D341Med (cell line): Measurements from ENCODE around the gene TSNAX.

Experiments
- DNase-seq: peaks from one replicate; pipeline ENCODE4 v3.0.0; 2012; ENCODE audit warnings: low spot score

TSNAX gene

DNA sequence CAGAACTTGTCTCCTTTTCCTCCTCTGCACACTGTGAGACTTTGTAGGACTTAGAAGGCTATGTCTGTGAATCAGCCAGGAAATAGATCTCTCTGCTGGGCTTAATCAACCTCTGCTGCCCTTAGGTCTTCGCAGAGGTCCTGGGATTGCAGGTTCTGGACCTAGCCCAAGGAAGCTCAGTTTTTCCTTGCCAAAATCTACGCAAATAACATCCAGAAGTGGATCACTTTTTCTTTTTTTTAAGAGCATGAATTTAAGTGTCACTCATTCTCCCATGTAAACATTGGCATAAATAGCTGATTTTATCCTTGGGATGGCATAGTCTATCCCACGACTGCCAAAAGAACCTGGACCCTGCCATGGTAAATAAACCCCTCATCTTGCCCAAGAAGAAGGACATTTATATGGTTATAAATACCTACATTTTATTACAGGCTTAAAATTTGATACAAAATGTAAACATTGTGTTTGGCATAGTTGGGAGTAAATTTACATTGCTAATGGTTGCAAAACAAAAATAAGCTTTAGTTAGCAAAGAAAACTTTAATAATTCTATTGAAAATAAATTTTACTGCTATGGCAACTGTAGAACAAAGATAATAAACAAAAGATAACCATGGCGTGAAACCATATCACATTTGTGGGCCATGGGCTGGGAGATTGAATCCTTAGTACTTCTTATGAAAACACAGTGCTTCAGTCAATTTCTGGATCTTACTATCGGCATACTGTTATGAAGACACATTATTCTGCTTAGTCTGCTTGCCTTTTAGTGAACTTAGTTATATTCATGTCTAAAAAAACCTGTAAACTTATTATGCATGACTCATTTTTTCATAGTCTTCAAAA, 73.6 kb downstream of the TSNAX start:
- DNase-seq, result no peak

DNA sequence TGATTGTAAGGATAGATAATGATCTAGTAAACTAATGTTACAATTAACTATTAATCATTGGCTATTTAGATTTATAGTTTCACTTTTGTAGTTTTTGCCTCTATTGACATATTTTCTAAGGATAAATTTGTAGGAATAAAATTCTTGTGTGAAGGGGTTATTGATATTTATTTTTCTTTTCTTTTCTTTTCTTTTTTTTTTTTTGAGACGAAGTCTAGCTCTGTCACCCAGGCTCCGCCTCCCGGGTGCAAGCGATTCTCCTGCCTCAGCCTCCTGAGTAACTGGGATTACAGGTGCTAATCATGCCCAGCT, 74.2 kb downstream of the TSNAX start:
- no peak for DNase-seq

DNA sequence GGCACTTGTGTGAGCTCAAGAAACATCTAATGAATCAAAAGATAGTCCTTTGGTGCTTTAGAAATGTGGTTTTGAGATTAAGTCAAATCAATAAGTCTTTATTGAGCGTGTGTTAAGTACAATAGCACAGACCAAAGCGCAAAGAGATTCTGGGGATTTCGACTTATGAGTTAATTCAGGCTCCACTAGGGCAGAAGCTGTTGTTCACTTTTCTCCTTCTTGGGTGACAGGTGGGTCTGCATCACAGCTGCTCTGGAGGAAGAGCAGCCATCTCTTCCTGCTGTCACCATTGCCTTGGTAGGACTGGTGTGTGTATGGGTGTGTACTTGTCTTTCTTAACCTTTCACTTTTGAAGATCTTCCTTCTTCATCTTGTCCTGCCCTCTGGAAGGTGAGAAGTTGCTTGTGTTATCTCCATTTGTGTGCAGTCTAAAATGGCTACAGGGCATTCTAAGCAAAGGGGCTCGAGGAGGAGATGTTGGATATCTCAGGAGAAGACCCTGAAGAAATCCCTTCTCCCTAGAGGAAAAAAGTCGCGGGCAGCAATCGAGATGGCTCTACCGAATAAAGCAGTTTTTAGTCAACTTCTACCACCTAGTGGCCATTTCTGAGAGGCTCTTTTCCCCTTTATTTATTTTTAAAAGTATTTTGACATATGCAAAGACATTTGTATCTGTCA, 75.3 kb downstream of the TSNAX start:
- DNase-seq, result peak; percentile 76

DNA sequence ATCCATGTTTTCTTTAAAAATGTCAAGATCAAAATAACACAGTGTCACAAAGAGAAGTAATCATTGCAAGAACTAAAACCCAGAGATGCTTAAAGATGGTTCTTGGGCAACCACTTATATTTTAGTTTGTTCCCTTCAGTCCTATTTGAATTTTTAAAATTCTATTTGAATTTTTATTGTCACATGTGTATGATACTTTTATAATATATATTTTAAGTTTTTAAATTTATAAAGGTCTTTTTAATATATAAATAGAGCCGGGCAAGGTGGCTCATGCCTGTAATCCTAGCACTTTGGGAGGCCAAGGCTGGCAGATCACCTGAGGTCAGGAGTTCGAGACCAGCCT, 75.8 kb downstream of the TSNAX start:
- no peak for DNase-seq

DNA sequence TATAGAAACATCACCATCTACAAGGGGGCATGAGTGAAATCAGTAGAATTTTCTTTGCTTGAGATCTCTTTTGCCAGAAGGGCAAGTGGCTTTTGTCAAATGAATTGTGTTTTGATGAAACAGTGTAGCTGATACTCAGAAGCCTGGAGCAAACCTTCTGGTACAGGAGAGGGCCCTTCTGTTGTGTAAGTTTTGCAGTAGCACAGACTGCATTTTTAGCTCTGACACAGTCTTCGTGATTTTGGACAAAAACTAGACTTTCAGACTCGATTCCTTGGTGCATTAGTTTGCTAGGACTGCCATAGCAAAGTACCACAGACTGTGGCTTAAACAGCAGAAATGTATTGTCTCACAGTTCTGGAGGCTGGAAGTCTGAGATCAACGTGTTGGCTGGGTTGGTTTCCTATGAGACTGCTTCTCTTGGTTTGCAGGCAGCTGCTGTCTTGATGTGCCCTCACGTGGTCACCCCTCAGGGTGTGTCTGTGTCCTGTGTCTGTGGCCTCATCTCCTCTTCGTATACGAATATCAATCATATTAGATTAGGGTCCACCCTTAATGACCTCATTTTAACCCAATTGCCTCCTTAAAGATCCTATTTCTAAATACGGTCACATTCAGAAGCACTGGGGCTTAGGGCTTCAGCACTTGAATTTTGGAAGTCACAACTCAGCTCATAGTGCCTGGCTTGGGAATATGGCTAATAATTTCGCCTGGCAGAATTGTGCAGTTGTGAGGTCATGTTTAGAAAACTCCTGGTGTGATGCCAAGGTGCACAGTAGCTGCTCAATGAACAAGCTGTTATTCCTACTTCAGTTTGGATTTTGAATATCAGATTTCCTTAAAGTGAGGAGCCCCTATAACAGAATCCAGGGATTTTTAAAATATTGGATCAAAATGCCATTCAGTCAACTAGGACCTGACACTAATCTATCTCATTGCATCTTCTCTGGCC, 77.0 kb downstream of the TSNAX start:
- no peak for DNase-seq

DNA sequence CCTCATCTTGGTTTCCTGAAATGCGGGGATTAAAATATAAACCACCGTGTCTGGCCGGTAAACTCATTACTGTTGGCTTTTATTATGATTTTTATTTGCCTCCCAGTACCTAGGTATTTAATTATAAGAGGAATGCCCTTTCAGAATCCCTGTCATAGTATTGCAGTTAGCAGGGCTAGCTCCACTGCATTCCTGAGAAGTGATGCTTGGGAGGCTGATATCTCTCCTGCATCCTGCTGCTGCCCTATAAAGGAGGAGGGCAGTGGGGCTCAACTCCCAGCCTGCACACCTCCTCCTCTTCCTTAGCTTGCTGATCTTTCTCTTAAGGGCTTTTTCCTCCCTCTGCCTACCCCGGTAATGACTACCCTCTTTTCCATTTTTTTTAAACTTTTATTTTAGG, 78.2 kb downstream of the TSNAX start:
- no peak for DNase-seq

DNA sequence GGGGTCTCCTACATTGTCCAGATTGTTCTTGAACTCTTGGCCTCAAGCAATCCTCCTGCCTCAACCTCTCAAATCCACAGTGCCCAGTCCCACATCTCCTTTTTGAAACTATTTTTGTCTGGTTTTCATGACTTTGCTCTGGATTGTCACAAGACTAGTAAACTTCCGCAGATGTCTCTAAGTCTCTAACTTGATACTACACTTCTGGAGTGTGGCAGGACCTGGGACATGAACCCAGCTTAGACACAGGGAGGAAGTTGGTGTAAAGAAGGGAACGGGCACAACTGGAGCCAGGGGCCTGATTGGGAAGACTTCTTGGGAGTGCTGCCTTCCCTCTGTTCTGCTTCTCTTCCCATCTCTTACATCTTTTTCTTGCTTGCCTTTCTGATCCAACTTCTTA, 81.9 kb downstream of the TSNAX start:
- no peak for DNase-seq

DNA sequence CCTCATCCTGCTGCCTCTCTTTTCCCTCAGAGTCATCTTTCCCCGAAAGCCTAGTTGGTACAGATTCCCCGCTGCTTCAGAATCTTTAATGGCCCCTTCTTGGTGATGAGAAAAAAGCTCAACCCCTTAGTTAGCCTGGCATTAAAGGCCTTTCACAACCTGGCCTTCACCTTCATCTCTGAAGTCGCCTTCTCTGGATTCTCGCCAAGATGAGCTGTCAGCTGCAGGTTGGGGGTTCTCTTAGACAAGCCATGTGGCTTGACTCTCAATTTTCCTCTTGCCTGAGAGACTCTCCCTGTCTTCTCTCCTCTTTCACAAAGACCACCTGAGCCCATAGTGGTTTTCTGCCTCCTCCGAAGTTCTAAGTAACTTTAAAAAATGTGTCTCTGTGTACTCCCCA, 82.6 kb downstream of the TSNAX start:
- no peak for DNase-seq

DNA sequence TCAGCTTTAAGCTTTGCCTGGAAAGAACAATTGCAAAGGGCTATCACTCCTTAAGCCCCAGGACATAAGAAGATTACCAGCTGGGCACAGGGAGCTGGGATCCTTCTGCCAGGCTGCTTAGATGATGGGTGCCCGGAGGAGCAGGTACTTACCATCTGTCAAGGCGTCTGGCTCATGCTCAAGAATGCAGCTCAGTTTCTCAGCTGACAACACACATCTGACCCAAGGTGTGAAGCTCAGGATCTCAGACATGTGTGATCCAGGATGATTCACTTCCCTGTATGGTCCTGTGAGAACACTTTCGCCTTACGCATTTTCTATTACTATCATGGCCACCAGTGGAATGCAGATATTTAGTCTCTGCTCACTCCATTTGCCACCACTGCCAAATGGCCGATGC, 83.4 kb downstream of the TSNAX start:
- peak; percentile 92 for DNase-seq

DNA sequence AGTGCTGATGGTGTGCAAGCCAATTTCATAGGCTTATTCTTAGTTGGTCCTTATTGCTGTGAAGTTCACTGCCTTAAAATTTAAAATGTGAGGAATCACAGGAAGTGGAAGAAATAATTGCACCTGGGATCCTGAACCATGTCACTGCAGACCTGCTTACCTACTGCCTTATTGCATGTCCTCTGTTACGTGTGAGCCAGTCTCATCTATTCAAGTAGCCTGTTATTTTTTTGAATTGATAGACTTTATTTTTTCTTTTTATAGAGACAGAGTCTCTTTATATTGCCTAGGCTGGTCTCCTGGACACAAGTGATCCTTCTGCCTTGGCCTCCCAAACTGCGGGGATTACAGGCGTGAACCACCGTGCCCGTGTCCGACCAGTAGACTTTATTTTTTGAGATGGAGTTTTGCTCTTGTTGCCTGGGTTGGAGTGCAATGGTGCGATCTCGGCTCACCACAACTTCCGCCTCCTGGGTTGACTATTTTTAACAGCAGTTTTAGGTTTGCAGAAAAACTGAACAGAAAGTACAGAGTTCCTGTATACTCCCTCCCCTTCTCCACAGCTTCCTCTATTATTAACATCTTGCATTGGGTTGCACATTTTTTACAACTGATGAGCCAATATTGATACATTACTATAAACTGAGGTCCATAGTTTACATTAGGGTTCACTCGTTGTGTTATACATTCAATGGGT, 84.1 kb downstream of the TSNAX start:
- DNase-seq, result no peak

DNA sequence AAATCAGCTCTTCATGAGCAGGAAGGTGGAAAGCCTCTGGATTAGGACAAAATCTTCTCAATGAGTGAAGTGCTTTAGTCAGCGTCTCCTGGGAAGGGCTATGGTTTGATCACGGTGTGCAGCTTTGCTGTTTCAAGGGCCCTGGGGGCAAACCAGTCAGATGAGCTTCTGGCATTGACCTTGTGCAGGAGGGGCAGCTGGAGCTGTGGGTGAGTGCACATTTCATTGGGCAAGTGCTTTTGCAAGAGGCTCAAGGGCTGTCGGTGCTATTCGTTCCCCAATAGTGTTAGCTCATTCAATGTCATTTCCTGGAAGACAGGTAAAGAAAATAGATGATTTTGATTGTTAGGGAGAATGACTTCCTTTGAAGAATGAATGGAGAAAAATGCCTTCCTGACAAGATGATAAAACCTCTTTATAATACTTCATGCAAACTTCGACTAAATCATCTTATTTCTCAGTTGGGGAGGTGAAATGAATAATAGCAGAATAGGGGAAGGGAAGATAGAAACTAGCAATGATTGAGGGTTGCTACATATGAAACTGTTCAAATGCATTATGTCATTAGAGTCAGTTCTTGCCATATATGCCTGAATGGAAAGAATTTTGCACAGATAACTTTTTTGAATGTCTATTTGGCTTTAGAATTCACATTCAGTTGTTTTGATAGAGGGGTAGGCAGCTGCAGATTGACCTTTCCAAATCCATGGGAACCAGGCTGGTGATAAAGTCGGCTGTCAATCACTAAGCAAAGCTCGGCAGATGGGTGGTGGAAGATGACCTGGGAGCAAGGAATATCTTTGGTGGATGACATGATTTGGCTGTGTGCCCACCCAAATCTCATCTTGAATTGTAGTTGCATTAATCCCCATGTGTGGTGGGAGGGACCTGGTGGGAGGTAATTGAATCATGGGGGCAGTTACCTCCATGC, 85.2 kb downstream of the TSNAX start:
- peak; percentile 76 for DNase-seq
